H4 (cell line): ENCODE data around the gene ATG14. TPM values are rescaled to one million over a fixed set of nuclear protein-coding genes. Genes with fewer than 3 reads are reported as not detected.

Source experiments
- DNase-seq: peaks from one replicate; pipeline ENCODE4 v3.0.0-alpha.2; 2015; ENCODE audit warnings: low spot score
- total RNA-seq: library from RNA; depleted of rRNA; stranded (reverse); fragments of >200 nt; shearing (Covaris generic); gene quantifications from 2 replicates; pipeline ENCODE4 v1.2.3, GENCODE V29; 2014; rRNA removed

The ATG14 gene
- total RNA-seq, 1 experiment from 2014 or later, result 6.4 TPM

- DNase-seq, result no peak
These were observed 93.9 kb downstream of the ATG14 start for GRCh38 chr14:55317542-55318306.

- no peak for DNase-seq
These were observed 95.1 kb downstream of the ATG14 start for GRCh38 chr14:55316564-55316963.

Other genes starting within 250 kb of the ATG14 start
- gene DLGAP5, start 220.2 kb downstream of the ATG14 start, total RNA-seq, result 60.1 and 74.7 TPM in 2 replicates
- 14.1 and 17.3 TPM in 2 replicates for gene FBXO34, start 140.4 kb downstream of the ATG14 start, total RNA-seq
- gene TBPL2, start 28.8 kb upstream of the ATG14 start, total RNA-seq, result not detected in 2 replicates
- gene KTN1, start 168.4 kb upstream of the ATG14 start, total RNA-seq, result 75.7 and 77.4 TPM in 2 replicates